Epithelial cell of umbilical artery (primary cell): ENCODE results near the gene SLC7A1. TPM values are rescaled to one million over a fixed set of nuclear protein-coding genes. Genes with fewer than 3 reads are reported as not detected.

ENCODE experiments used
- total RNA-seq: library from RNA; depleted of rRNA; stranded (reverse); fragments of >200 nt; gene quantifications from 2 replicates; pipeline ENCODE4 v1.2.3, GENCODE V29; 2014

Gene SLC7A1
- 17.9 and 18.5 TPM in 2 replicates for total RNA-seq

DNA sequence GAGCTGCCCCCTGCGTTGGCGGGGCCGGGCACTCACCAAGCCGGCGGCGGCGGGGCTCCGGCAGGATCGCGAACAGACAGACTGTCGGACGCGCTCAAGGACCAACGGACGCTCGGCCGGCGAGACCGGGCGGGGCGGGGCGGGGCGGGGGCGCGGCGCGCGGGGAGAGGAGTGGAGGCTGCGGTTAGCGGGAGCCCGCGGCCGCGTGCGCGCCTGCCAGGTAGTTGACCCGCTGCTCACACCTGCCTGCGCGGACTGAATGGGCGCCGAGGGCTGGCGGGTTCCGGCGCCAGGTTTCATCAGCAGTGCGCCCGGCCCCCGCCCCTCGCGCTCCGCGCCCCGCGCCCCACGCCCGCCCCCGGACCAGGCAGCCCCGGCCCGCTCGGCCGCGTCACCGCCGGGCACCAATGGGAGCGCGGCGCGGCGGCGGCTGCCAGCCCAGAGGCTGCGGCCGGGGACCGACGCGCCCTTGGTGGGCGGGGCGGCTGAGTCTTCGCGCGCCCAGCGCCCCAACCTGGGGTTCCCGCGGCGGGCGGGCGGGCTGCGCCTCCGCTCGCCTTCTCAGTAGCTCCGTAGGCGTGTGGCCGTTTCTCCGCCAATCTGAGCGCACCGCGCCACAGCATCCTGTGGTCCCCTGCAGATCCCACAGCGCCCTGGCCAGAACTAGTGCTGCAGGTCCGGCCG is at the start of gene SLC7A1:
TSS of gene SLC7A1 (minus strand) at position 309 of the 684 bp plus-strand sequence. CDS start 59,500 bp downstream, outside the sequence.

